LNCAP (cell line): ENCODE results near the gene STARD4.
A peak's percentile ranks its signal among the peaks of the same experiment; 100 is the strongest.

Experiments used
- TF ChIP-seq, protein P1 (sequence below): fragments of 450-650 bp; IDR thresholded peaks from 2 replicates; pipeline ENCODE4 v1.5.1; 2017; ENCODE audit warnings: mild to moderate bottlenecking

Gene STARD4

DNA sequence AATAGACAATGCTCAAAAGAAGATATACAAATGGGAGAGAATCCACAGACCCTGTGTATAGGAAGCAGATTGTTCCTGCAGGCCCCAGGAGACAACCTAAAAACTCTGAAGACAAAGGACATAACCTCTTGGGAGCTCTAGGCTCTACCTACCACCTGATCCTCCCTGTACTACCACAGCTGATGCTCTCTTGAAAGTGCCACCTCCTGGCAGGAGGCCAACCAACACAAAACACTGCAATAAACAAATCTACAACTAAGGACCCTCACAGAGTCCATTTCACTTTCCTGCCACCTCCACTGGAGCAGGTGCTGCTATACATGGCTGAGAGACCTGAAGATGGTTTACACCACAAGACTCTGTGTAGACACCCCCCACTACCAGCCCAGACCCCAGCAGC lies 49.0 kb downstream of the STARD4 start:
- TF ChIP-seq, protein P1, sequence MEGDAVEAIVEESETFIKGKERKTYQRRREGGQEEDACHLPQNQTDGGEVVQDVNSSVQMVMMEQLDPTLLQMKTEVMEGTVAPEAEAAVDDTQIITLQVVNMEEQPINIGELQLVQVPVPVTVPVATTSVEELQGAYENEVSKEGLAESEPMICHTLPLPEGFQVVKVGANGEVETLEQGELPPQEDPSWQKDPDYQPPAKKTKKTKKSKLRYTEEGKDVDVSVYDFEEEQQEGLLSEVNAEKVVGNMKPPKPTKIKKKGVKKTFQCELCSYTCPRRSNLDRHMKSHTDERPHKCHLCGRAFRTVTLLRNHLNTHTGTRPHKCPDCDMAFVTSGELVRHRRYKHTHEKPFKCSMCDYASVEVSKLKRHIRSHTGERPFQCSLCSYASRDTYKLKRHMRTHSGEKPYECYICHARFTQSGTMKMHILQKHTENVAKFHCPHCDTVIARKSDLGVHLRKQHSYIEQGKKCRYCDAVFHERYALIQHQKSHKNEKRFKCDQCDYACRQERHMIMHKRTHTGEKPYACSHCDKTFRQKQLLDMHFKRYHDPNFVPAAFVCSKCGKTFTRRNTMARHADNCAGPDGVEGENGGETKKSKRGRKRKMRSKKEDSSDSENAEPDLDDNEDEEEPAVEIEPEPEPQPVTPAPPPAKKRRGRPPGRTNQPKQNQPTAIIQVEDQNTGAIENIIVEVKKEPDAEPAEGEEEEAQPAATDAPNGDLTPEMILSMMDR: no peak

DNA sequence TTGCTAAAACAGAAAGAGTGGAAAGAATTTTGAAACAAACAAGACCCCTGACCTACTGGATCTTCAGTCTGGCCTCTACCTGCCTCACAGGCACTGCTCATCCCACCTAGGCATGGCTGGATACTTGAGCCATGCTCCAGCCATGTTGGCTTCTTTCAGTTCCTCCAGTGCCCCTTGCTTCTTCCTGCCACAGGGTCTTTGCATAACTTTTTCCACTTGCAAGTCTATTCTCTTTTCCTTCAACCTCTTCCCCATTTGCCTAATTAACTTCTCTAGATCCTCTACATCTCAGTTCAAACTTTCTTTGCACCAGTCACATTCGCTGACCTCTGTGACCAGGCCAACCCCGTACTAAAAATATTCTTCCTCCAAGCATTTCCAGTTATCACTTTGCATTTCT lies 50.4 kb downstream of the STARD4 start:
- TF ChIP-seq, protein P1: no peak

DNA sequence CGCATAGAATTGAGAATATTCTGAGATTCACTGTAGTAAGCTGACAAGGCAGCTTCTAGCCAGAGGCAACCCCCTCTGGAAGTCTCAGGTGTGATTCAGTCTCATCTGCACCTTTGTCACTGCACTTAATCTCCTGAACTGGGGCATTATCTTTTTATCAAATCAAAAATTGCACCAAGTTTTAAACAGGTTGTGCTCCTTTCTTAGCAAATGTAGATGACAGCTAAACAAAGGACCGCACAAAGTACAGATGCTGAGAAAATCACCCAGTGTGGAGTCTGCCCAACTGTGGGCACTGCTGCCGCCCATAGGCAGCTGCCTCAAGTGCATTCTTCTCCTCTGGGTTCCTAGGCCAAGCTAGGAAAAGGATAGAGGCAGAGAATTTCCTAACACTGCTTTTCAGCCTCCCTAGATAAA lies 51.1 kb downstream of the STARD4 start:
- TF ChIP-seq, protein P1: peak; percentile 20; the same call in 1 of the 2 replicates

DNA sequence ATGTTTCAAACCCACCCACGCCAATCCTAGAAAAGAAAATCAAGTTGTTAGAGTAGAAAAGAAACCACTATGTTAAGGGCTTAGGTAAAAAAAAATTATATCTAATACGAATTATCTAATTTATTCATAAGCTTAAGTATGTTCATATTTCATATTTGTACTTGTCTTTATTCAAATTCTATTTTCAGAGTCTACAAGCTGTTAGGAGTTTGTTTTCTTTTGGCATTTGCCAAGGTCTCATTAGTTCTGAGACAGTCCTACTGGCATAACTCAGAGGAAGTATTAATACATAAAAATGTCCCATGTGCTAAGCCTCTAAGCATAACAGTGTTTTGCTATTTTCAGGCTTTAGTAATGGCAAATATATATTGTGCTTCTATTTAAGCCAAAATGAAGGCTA lies 57.6 kb downstream of the STARD4 start:
- TF ChIP-seq, protein P1: no peak

DNA sequence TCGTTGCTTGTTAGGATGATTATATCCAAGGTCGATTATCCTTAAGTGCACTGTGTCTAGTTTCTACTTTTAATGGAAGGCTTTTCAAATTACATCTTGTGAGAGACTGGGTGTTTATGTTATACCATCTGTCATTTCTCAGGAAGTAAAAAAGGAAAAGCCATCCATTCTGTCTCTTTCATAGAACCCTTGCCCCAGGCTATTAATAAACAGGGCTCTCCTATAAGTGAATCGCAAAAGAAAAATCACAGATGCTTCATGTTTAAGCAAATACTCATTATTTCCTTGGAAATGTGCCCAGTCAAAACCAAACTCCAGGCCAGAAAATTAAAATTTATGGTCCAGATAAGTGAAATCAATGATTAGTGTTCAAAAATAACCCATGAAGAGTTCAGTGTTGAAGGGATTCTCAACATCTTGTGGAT lies 58.1 kb downstream of the STARD4 start:
- TF ChIP-seq, protein P1: no peak

DNA sequence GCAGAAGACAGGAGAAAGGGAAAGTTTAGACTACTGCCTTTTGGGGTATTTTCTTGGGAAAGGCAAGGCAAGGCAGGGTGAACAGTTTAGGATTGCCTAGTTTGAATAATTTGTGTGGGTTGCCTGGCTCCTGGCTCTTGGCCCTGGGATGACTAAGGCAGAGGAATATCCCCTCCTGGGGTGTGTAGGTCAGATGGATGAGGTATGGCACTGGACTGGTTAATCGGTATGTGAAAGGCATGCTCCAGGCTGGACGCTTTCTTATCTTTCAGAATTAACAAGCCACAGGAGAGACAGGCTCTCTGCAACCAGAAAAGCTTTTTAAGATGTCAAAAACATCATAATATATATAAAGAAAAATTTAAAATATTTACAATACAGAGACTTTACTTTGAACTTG lies 58.6 kb downstream of the STARD4 start:
- TF ChIP-seq, protein P1: no peak

DNA sequence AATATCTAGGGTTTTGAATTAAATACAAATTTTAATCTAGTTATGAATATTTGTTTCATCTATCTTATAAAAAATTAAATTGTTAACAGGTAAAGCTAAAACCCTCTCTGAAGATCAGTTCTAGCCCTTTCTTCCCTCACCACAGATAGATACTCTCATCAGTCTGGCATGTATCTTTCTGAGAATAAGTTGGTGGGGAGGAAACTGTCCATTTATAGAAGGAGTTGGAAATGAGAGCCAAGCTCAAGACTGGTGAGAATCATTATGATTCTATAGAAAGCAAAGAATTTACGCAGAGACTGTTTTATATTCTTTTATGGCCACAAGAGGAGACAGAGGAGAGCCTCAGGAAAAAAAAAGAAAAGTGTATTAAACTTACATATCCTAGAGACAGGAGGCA lies 59.0 kb downstream of the STARD4 start:
- TF ChIP-seq, protein P1: no peak

DNA sequence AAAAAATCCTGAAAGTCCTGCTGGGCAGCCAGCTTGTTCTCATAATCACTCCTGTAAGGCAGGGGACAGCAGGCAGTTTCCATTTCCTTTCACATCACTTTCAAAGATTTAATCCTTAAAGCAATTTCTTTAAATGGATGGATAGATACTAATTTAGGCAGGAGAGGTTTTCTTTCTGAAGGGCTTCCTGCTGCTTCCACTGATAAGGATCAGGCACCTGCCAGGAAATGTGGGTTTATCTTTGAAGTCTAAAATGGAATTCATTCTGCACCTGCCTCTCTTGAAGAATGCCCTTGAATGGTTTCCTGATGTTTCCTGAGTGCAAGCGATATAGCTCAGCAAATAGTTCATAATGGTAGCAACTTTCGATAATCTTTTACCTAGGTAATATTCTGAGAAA lies 64.5 kb downstream of the STARD4 start:
- TF ChIP-seq, protein P1: no peak
